Thymus (tissue), 11 donors: ENCODE results near the gene GALE. TPM values are rescaled to one million over a fixed set of nuclear protein-coding genes. Genes with fewer than 3 reads are reported as not detected.

Experiments used
- DNase-seq, 9 donors: peaks; one replicate each; pipeline ENCODE4 v3.0.0-alpha.2; 2013; ENCODE audit warnings: low spot score in 9 of 9, low read depth in 6 of 9, missing footprints in 1 of 9
- H3K27ac ChIP-seq, 2 donors: one replicate each; pipeline ENCODE4 v1.5.1; 2013; ENCODE audit warnings: control low read depth in 1 of 2, low read depth in 1 of 2, low read length in 1 of 2, mild to moderate bottlenecking in 1 of 2, moderate library complexity in 1 of 2
- H3K27me3 ChIP-seq, 2 donors: one replicate each; pipeline ENCODE4 v1.5.1; 2013; ENCODE audit warnings: low read length in 1 of 2; ENCODE audit not compliant: control insufficient read depth in 2 of 2, insufficient read depth in 1 of 2
- H3K36me3 ChIP-seq, 2 donors: one replicate each; pipeline ENCODE4 v1.5.1; 2013; ENCODE audit warnings: low read length in 1 of 2, mild to moderate bottlenecking in 1 of 2, moderate library complexity in 1 of 2; ENCODE audit not compliant: control insufficient read depth in 2 of 2, insufficient read depth in 2 of 2
- H3K4me1 ChIP-seq, 2 donors: one replicate each; pipeline ENCODE4 v1.5.1; 2013; ENCODE audit warnings: low read length in 2 of 2; ENCODE audit not compliant: control insufficient read depth in 2 of 2, insufficient read depth in 2 of 2
- H3K4me3 ChIP-seq, 2 donors: one replicate each; pipeline ENCODE4 v1.5.1; 2013; ENCODE audit warnings: low read length in 2 of 2, control low read depth in 1 of 2, mild to moderate bottlenecking in 1 of 2
- H3K9me3 ChIP-seq, 2 donors: one replicate each; pipeline ENCODE4 v1.5.1; 2013; ENCODE audit warnings: low read length in 1 of 2, mild to moderate bottlenecking in 1 of 2; ENCODE audit not compliant: control insufficient read depth in 2 of 2, insufficient read depth in 1 of 2
- WGBS: extraction: QIAGEN DNeasy Blood & Tissue Kit; methylation state at CpG from one replicate; pipeline ENCODE4 v1.1.7; 2013; 5-methylcytosine and 5-hydroxymethylcytosine counted together
- polyA plus RNA-seq: library from polyadenylated mRNA; stranded (reverse); fragments of 200-250 nt; gene quantifications from one replicate; pipeline ENCODE4 v1.2.3, GENCODE V29; 2013
- total RNA-seq: library from RNA; stranded (reverse); fragments of 120-200 nt; gene quantifications from one replicate; pipeline ENCODE4 v1.2.4, GENCODE V29; 2013
- donor health status: healthy.

The GALE gene
- total and polyA plus RNA-seq, 2 donors, result 22.1 to 22.6 TPM

DNA sequence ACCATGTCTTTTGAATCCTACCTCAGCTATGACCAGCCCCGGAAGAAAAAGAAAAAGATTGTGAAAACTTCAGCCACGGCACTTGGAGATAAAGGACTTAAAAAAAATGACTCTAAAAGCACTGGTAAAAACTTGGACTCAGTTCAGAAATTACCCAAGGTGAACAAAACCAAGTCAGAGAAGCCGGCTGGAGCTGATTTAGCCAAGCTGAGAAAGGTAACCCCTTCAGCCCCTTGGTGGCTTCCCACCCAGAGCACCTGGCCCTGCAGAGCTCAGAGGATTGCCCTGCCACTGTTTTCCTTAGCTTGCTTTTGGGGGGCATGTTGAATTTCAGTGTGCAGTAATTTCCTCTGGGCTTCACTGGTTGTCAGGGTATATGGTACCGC, 48.7 kb downstream of the GALE start:
- H3K9me3 ChIP-seq, result no peaks in the 10 kb centered on the region
- no peaks in the 10 kb centered on the region for H3K27me3 ChIP-seq
- no peak for DNase-seq
- no peak overlapping the region for H3K4me3 ChIP-seq
- H3K27ac ChIP-seq, result no peak overlapping the region
- whole genome bisulfite sequencing, result 95% methylated on average over 4 of the region's 4 CpGs
- peaks cover 67 to 86% of the 10 kb centered on the region in 2 donors for H3K36me3 ChIP-seq
- H3K4me1 ChIP-seq, result peaks cover 3 to 4% of the 10 kb centered on the region in 2 donors

DNA sequence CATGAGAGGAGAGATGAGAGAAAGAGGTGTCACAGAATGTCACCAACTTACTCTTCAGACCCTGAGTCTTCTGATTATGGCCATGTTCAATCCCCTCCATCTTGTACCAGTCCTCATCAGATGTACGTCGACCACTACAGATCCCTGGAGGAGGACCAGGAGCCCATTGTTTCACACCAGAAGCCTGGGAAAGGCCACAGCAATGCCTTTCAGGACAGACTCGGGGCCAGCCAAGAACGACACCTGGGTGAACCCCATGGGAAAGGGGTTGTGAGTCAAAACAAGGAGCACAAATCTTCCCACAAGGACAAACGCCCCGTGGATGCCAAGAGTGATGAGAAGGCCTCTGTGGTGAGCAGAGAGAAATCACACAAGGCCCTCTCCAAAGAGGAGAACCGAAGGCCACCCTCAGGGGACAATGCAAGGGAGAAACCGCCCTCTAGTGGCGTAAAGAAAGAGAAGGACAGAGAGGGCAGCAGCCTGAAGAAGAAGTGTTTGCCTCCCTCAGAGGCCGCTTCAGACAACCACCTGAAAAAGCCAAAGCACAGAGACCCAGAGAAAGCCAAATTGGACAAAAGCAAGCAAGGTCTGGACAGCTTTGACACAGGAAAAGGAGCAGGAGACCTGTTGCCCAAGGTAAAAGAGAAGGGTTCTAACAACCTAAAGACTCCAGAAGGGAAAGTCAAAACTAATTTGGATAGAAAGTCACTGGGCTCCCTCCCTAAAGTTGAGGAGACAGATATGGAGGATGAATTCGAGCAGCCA, 49.3 kb downstream of the GALE start:
- H3K4me1 ChIP-seq, result peaks cover 3 to 4% of the 10 kb centered on the region in 2 donors
- H3K36me3 ChIP-seq, result peaks cover 61 to 83% of the 10 kb centered on the region in 2 donors
- H3K27ac ChIP-seq, result no peak overlapping the region
- WGBS, result 89% methylated on average over 11 of the region's 11 CpGs
- H3K9me3 ChIP-seq, result no peaks in the 10 kb centered on the region
- no peaks in the 10 kb centered on the region for H3K27me3 ChIP-seq
- peak in 3 of 9 donors; percentile 21 to 62 (median 48) for DNase-seq
- no peak overlapping the region for H3K4me3 ChIP-seq

DNA sequence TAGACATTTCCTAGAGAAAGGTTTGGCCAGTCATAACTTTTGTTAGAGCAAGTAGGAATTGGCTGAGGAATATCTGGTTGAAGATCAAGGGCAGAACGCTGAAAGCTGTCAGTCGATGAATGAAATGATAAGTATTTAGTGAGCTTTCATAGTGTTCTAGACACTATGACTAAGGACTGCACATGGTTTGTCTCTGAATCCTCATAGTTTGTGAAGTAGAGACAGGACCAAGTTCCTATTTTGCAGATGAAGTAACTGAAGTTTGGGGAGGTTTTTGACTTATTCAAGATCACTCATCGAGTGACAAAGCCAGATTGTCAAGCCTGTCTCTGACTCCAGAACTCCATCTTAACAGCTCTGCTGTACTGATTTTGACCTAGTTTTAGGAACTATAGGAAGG, 52.5 kb downstream of the GALE start:
- 94% methylated on average over 3 of the region's 3 CpGs for WGBS
- Histone ChIP-seq H3K27ac (no peak overlapping the region), H3K36me3 (peaks cover 29 to 51% of the 10 kb centered on the region in 2 donors), H3K9me3 (no peaks in the 10 kb centered on the region), H3K4me3 (no peak overlapping the region), H3K27me3 (no peaks in the 10 kb centered on the region), H3K4me1 (peaks cover 8 to 9% of the 10 kb centered on the region in 2 donors)
- DNase-seq, result no peak

Other genes starting within 250 kb of the GALE start
- 255 TPM for gene ID3, start 241.3 kb downstream of the GALE start, total RNA-seq
- 131 TPM for gene ID3, start 241.3 kb downstream of the GALE start, polyA plus RNA-seq
- gene RPL11, start 108.9 kb downstream of the GALE start, total RNA-seq, result 3,178 TPM
- 4,395 TPM for gene RPL11, start 108.9 kb downstream of the GALE start, polyA plus RNA-seq
- 22.1 TPM for gene ELOA, start 57.3 kb downstream of the GALE start, total RNA-seq
- gene ELOA, start 57.3 kb downstream of the GALE start, polyA plus RNA-seq, result 16.5 TPM
- gene PITHD1, start 22.3 kb downstream of the GALE start, total RNA-seq, result 118 TPM
- gene PITHD1, start 22.3 kb downstream of the GALE start, polyA plus RNA-seq, result 89.1 TPM
- 47.2 TPM for gene LYPLA2, start 9.6 kb downstream of the GALE start, total RNA-seq
- gene LYPLA2, start 9.6 kb downstream of the GALE start, polyA plus RNA-seq, result 57.7 TPM
- 34.2 TPM for gene HMGCL, start 24.7 kb upstream of the GALE start, total RNA-seq
- 41.6 TPM for gene HMGCL, start 24.7 kb upstream of the GALE start, polyA plus RNA-seq
- gene FUCA1, start 67.5 kb upstream of the GALE start, total RNA-seq, result 25.9 TPM
- 39.5 TPM for gene FUCA1, start 67.5 kb upstream of the GALE start, polyA plus RNA-seq
- gene CNR2, start 112.6 kb upstream of the GALE start, total RNA-seq, result 1.5 TPM
- 1.8 TPM for gene CNR2, start 112.6 kb upstream of the GALE start, polyA plus RNA-seq
- gene PNRC2, start 159.1 kb upstream of the GALE start, total RNA-seq, result 143 TPM
- gene PNRC2, start 159.1 kb upstream of the GALE start, polyA plus RNA-seq, result 151 TPM
- gene SRSF10, start 179.6 kb upstream of the GALE start, total RNA-seq, result 145 TPM
- gene SRSF10, start 179.6 kb upstream of the GALE start, polyA plus RNA-seq, result 106 TPM